SK-N-SH (cell line): ENCODE data around the gene WRNIP1. TPM values are rescaled to one million over a fixed set of nuclear protein-coding genes. Genes with fewer than 3 reads are reported as not detected.

ENCODE experiments used
- CTCF ChIA-PET: fragments of 300-600, 350-600 bp; formaldehyde crosslinking; extraction: SDS; loops from one replicate; lab custom pipeline; 2021; lab: Yijun Ruan, JAX
- POLR2A ChIA-PET: fragments of 350-600 bp; sonication (Branson Sonifier 250); formaldehyde crosslinking; extraction: SDS; loops from one replicate; lab custom pipeline; 2020; ENCODE audit warnings: antibody characterized with exemption, inconsistent platforms; lab: Yijun Ruan, JAX
- DNase-seq: peaks from one replicate; pipeline ENCODE4 v3.0.0; 2012
- H2AFZ ChIP-seq: fragments of 200-600 bp; sonication (generic); 2 replicates; pipeline ENCODE4 v1.8.1; 2016; ENCODE audit warnings: antibody characterized with exemption, mild to moderate bottlenecking, low read depth
- H3F3A ChIP-seq: fragments of 200-600 bp; sonication (generic); replicated peaks from 2 replicates; pipeline ENCODE3; 2016; ENCODE audit warnings: antibody characterized with exemption, mild to moderate bottlenecking; ENCODE audit not compliant: insufficient read depth
- H3K27ac ChIP-seq, 2 experiments: fragments of 200-500 bp in 1 of 2; fragments of 200-600 bp in 1 of 2; sonication (Bioruptor generic) in 1 of 2; sonication (generic), shearing (Covaris generic) in 1 of 2; 2 replicates each; pipeline versions ENCODE4 v1.5.1 to v1.6.1; 2014 to 2016; ENCODE audit warnings: low read depth in 2 of 2, inconsistent platforms in 1 of 2, low read length in 1 of 2, mild to moderate bottlenecking in 1 of 2, mixed read lengths in 1 of 2
- H3K27me3 ChIP-seq: fragments of 200-600 bp; sonication (generic), shearing (Covaris generic); 2 replicates; pipeline ENCODE4 v1.6.1; 2016; ENCODE audit warnings: mixed run types; ENCODE audit not compliant: insufficient read depth
- H3K36me3 ChIP-seq, 2 experiments: fragments of 200-500 bp in 1 of 2; fragments of 200-600 bp in 1 of 2; sonication (Bioruptor generic) in 1 of 2; sonication (generic) in 1 of 2; replicated peaks in 1 of 2; 2 replicates each; pipeline versions ENCODE3 to v1.5.1; 2014 to 2016; ENCODE audit warnings: low read length in 1 of 2, mild to moderate bottlenecking in 1 of 2; ENCODE audit not compliant: insufficient read depth in 2 of 2, control insufficient read depth in 1 of 2
- H3K4me1 ChIP-seq, 2 experiments: fragments of 200-500 bp in 1 of 2; fragments of 200-600 bp in 1 of 2; sonication (Bioruptor generic) in 1 of 2; sonication (generic), shearing (Covaris generic) in 1 of 2; 2 replicates each; pipeline versions ENCODE4 v1.5.1 to v1.6.1; 2014 to 2016; ENCODE audit warnings: low read depth in 1 of 2, low read length in 1 of 2, mixed run types in 1 of 2; ENCODE audit not compliant: insufficient read depth in 2 of 2, control insufficient read depth in 1 of 2
- H3K4me2 ChIP-seq: fragments of 200-600 bp; sonication (generic), shearing (Covaris generic); 2 replicates; pipeline ENCODE4 v1.6.1; 2017; ENCODE audit warnings: mixed run types
- H3K4me3 ChIP-seq, 2 experiments: fragments of 200-500 bp in 1 of 2; fragments of 200-600 bp in 1 of 2; sonication (Bioruptor generic) in 1 of 2; sonication (generic), shearing (Covaris generic) in 1 of 2; 2 replicates each; pipeline versions ENCODE4 v1.5.1 to v1.8.1; 2014 to 2016; ENCODE audit warnings: low read depth in 2 of 2, inconsistent platforms in 1 of 2, low read length in 1 of 2, mild to moderate bottlenecking in 1 of 2, mixed read lengths in 1 of 2, moderate library complexity in 1 of 2
- H3K79me2 ChIP-seq: fragments of 200-600 bp; sonication (generic); 2 replicates; pipeline ENCODE4 v1.8.1; 2017; ENCODE audit warnings: mild to moderate bottlenecking; ENCODE audit not compliant: insufficient read depth
- H3K9ac ChIP-seq: fragments of 200-600 bp; sonication (generic); 2 replicates; pipeline ENCODE4 v1.6.1; 2017; ENCODE audit warnings: mixed run types
- H3K9me2 ChIP-seq: fragments of 200-600 bp; sonication (generic); 2 replicates; pipeline ENCODE4 v1.6.1; 2017; ENCODE audit warnings: mixed run types
- H3K9me3 ChIP-seq: fragments of 200-600 bp; sonication (generic); 2 replicates; pipeline ENCODE4 v1.6.1; 2017; ENCODE audit warnings: mixed run types, mild to moderate bottlenecking, moderate library complexity
- H4K20me1 ChIP-seq: fragments of 200-600 bp; sonication (generic); 2 replicates; pipeline ENCODE4 v1.6.1; 2017; ENCODE audit warnings: mild to moderate bottlenecking, mixed run types; ENCODE audit not compliant: insufficient read depth
- CHD2 ChIP-seq: fragments of 150-350 bp; IDR thresholded peaks from 2 replicates; pipeline ENCODE4 v1.6.1; 2018; ENCODE audit warnings: low read length; ENCODE audit not compliant: partially characterized antibody
- EP300 ChIP-seq, 2 experiments: IDR thresholded peaks; 2 replicates each; pipeline versions ENCODE4 v1.4.0 to v1.6.1; 2012; ENCODE audit warnings: borderline replicate concordance in 1 of 2, low read depth in 1 of 2, low read length in 1 of 2
- EZH2phosphoT487 ChIP-seq: fragments of 200-600 bp; sonication (generic); IDR thresholded peaks from 2 replicates; pipeline ENCODE4 v1.6.1; 2017; ENCODE audit warnings: low read depth, mixed run types, mild to moderate bottlenecking, antibody characterized with exemption, moderate library complexity, borderline replicate concordance
- FOSL2 ChIP-seq: IDR thresholded peaks from 2 replicates; pipeline ENCODE4 v1.4.0; 2012; ENCODE audit warnings: low read depth, mild to moderate bottlenecking, moderate library complexity, borderline replicate concordance
- JUND ChIP-seq: IDR thresholded peaks from 2 replicates; pipeline ENCODE4 v1.4.0; 2012
- MEF2A ChIP-seq: IDR thresholded peaks from 2 replicates; pipeline ENCODE4 v1.4.0; 2012; ENCODE audit warnings: low read depth, borderline replicate concordance
- RAD21 ChIP-seq: IDR thresholded peaks from 2 replicates; pipeline ENCODE4 v1.6.1; 2012; ENCODE audit warnings: mild to moderate bottlenecking, low read length
- RCOR1 ChIP-seq: fragments of 150-350 bp; IDR thresholded peaks from 2 replicates; pipeline ENCODE4 v1.6.1; 2017; ENCODE audit warnings: antibody characterized with exemption, low read length
- SMC3 ChIP-seq: IDR thresholded peaks from 2 replicates; pipeline ENCODE4 v1.6.1; 2012; ENCODE audit warnings: low read depth, low read length, improper control_type of control experiment
- TAF1 ChIP-seq: IDR thresholded peaks from 2 replicates; pipeline ENCODE4 v1.6.1; 2012; ENCODE audit warnings: low read depth, mild to moderate bottlenecking, low read length, moderate library complexity, borderline replicate concordance
- YY1 ChIP-seq: IDR thresholded peaks from 2 replicates; pipeline ENCODE4 v1.4.0; 2012; ENCODE audit warnings: low read depth, mild to moderate bottlenecking
- WGBS: methylation state at CpG from one replicate; pipeline ENCODE4 v1.1.6; 2017; ENCODE audit warnings: low lambda C conversion rate; 5-methylcytosine and 5-hydroxymethylcytosine counted together
- polyA plus RNA-seq, 3 experiments: library from polyadenylated mRNA; depleted of rRNA; stranded (reverse); fragments of >200 nt; gene quantifications; 2 replicates each; pipeline ENCODE4 v1.2.3, GENCODE V29; 2012
- TF ChIP-seq, protein P1 (sequence below): IDR thresholded peaks from 2 replicates; pipeline ENCODE4 v1.4.0; 2012; ENCODE audit warnings: low read depth
- TF ChIP-seq, protein P2 (sequence below): IDR thresholded peaks from 2 replicates; pipeline ENCODE4 v1.4.0; 2012; ENCODE audit warnings: low read depth, borderline replicate concordance
- TF ChIP-seq, protein P3 (sequence below): IDR thresholded peaks from 2 replicates; pipeline ENCODE4 v1.6.1; 2012; ENCODE audit warnings: mild to moderate bottlenecking, low read depth, low read length, moderate library complexity
- TF ChIP-seq, protein P4 (sequence below): IDR thresholded peaks from 2 replicates; pipeline ENCODE4 v1.4.0; 2012; ENCODE audit warnings: low read depth, borderline replicate concordance
- TF ChIP-seq, protein P5 (sequence below): IDR thresholded peaks from 2 replicates; pipeline ENCODE4; 2012
- TF ChIP-seq, protein P6 (sequence below): fragments of 200-600 bp; sonication (generic); IDR thresholded peaks from 2 replicates; pipeline ENCODE4 v1.6.1; 2017; ENCODE audit warnings: antibody characterized with exemption, mild to moderate bottlenecking, moderate library complexity

The WRNIP1 gene
- polyA plus RNA-seq, 1 of the 3 experiments (the other 2 are of a cell fraction): 47.5 TPM

DNA sequence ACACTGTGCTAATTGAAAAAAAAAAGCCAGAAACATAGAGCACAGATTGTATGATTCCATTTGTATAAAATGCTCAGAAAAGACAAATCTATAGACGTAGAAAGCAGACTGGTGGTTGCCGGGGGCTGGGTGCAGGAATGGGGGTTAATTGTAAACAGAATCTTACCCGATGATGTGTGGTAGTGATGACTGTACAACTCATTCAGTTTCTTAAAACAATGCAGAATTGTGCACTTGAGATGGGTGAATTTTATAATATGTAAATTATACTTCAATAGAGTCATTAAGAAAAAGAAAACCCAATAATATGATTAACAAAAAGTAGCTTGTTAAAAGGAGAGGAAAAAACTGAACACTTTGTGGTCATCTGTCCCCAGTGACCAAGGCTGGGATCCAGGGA, 10.8 kb upstream of the WRNIP1 start:
- WGBS: 49% methylated on average over 2 of the region's 3 CpGs
- Histone ChIP-seq H3K27me3 (no peaks in the 10 kb centered on the region), H3K79me2 (no peaks in the 10 kb centered on the region), H3F3A (no peaks in the 10 kb centered on the region), H3K4me1 (peaks cover 0 to 5% of the 10 kb centered on the region in 2 experiments; a peak in 2 of 4 replicates), H2AFZ (no peak overlapping the region), H3K9me2 (no peaks in the 10 kb centered on the region), H3K4me2 (no peak overlapping the region), H3K9me3 (no peaks in the 10 kb centered on the region), H3K9ac (no peak overlapping the region), H4K20me1 (no peaks in the 10 kb centered on the region), H3K36me3 (no peaks in the 10 kb centered on the region), H3K27ac (no peak overlapping the region), H3K4me3 (no peak overlapping the region)
- TF ChIP-seq RCOR1: no peak
- TF ChIP-seq EZH2phosphoT487: no peak
- TF ChIP-seq SMC3: no peak
- TF ChIP-seq, protein P1, sequence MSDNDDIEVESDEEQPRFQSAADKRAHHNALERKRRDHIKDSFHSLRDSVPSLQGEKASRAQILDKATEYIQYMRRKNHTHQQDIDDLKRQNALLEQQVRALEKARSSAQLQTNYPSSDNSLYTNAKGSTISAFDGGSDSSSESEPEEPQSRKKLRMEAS: no peak
- TF ChIP-seq, protein P2, sequence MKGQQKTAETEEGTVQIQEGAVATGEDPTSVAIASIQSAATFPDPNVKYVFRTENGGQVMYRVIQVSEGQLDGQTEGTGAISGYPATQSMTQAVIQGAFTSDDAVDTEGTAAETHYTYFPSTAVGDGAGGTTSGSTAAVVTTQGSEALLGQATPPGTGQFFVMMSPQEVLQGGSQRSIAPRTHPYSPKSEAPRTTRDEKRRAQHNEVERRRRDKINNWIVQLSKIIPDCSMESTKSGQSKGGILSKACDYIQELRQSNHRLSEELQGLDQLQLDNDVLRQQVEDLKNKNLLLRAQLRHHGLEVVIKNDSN: no peak
- ChIA-PET CTCF (interaction anchor here (7.6 to 11.8 kb wide), 2 partner anchors 11 to 17 kb away, joined by 100 to 176 read pairs; partner anchors contain the start of gene WRNIP1), POLR2A (no interaction called here)
- DNase-seq: no peak

DNA sequence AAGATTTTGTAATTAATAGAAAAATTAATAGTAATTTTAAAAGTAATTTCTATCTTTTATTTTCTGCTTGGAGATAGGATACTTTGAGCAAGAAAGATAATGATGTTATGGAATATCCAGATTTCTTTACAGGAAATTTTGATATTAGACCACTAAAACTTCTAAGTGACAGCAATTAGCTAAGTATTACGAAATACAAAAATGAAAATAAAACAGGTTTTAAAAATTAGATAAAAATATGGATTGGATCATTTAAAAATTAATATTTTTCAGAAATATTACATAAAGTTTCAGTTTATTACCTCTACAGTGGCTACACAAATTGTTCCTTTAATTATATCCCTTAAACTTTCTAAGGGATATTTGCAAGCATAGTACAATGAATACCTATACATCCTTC, 10.3 kb upstream of the WRNIP1 start:
- H2AFZ ChIP-seq: no peak overlapping the region
- TF ChIP-seq CHD2 (no peak), JUND (no peak), TAF1 (no peak), FOSL2 (no peak), MEF2A (no peak), YY1 (no peak), RAD21 (no peak), EP300 (IDR thresholded peaks at IDR 0.05; ENCODE audit: borderline replicate concordance in 1 of 2, low read depth in 1 of 2, low read length in 1 of 2) (no peak)
- TF ChIP-seq, protein P3, sequence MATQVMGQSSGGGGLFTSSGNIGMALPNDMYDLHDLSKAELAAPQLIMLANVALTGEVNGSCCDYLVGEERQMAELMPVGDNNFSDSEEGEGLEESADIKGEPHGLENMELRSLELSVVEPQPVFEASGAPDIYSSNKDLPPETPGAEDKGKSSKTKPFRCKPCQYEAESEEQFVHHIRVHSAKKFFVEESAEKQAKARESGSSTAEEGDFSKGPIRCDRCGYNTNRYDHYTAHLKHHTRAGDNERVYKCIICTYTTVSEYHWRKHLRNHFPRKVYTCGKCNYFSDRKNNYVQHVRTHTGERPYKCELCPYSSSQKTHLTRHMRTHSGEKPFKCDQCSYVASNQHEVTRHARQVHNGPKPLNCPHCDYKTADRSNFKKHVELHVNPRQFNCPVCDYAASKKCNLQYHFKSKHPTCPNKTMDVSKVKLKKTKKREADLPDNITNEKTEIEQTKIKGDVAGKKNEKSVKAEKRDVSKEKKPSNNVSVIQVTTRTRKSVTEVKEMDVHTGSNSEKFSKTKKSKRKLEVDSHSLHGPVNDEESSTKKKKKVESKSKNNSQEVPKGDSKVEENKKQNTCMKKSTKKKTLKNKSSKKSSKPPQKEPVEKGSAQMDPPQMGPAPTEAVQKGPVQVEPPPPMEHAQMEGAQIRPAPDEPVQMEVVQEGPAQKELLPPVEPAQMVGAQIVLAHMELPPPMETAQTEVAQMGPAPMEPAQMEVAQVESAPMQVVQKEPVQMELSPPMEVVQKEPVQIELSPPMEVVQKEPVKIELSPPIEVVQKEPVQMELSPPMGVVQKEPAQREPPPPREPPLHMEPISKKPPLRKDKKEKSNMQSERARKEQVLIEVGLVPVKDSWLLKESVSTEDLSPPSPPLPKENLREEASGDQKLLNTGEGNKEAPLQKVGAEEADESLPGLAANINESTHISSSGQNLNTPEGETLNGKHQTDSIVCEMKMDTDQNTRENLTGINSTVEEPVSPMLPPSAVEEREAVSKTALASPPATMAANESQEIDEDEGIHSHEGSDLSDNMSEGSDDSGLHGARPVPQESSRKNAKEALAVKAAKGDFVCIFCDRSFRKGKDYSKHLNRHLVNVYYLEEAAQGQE: no peak
- TF ChIP-seq, protein P4, sequence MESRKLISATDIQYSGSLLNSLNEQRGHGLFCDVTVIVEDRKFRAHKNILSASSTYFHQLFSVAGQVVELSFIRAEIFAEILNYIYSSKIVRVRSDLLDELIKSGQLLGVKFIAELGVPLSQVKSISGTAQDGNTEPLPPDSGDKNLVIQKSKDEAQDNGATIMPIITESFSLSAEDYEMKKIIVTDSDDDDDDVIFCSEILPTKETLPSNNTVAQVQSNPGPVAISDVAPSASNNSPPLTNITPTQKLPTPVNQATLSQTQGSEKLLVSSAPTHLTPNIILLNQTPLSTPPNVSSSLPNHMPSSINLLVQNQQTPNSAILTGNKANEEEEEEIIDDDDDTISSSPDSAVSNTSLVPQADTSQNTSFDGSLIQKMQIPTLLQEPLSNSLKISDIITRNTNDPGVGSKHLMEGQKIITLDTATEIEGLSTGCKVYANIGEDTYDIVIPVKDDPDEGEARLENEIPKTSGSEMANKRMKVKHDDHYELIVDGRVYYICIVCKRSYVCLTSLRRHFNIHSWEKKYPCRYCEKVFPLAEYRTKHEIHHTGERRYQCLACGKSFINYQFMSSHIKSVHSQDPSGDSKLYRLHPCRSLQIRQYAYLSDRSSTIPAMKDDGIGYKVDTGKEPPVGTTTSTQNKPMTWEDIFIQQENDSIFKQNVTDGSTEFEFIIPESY: no peak
- TF ChIP-seq, protein P5, sequence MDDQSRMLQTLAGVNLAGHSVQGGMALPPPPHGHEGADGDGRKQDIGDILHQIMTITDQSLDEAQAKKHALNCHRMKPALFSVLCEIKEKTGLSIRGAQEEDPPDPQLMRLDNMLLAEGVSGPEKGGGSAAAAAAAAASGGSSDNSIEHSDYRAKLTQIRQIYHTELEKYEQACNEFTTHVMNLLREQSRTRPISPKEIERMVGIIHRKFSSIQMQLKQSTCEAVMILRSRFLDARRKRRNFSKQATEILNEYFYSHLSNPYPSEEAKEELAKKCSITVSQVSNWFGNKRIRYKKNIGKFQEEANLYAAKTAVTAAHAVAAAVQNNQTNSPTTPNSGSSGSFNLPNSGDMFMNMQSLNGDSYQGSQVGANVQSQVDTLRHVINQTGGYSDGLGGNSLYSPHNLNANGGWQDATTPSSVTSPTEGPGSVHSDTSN: no peak
- TF ChIP-seq, protein P6, sequence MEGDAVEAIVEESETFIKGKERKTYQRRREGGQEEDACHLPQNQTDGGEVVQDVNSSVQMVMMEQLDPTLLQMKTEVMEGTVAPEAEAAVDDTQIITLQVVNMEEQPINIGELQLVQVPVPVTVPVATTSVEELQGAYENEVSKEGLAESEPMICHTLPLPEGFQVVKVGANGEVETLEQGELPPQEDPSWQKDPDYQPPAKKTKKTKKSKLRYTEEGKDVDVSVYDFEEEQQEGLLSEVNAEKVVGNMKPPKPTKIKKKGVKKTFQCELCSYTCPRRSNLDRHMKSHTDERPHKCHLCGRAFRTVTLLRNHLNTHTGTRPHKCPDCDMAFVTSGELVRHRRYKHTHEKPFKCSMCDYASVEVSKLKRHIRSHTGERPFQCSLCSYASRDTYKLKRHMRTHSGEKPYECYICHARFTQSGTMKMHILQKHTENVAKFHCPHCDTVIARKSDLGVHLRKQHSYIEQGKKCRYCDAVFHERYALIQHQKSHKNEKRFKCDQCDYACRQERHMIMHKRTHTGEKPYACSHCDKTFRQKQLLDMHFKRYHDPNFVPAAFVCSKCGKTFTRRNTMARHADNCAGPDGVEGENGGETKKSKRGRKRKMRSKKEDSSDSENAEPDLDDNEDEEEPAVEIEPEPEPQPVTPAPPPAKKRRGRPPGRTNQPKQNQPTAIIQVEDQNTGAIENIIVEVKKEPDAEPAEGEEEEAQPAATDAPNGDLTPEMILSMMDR: no peak
- H3K36me3 ChIP-seq: no peaks in the 10 kb centered on the region
- no peak overlapping the region for H3K4me2 ChIP-seq
- H3F3A ChIP-seq: no peaks in the 10 kb centered on the region
- no peak overlapping the region for H3K27ac ChIP-seq
- no peak overlapping the region for H3K9ac ChIP-seq
- no peaks in the 10 kb centered on the region for H4K20me1 ChIP-seq
- POLR2A ChIA-PET: no interaction called here
- CTCF ChIA-PET: interaction anchor here (7.6 to 11.8 kb wide), 2 partner anchors 11 to 18 kb away, joined by 100 to 176 read pairs; partner anchors contain the start of gene WRNIP1
- no peaks in the 10 kb centered on the region for H3K9me2 ChIP-seq
- no peaks in the 10 kb centered on the region for H3K9me3 ChIP-seq
- peaks cover 0 to 2% of the 10 kb centered on the region in 2 experiments; a peak in 1 of 4 replicates for H3K4me1 ChIP-seq
- WGBS: 46% methylated on average over 1 of the region's 1 CpG
- H3K4me3 ChIP-seq: no peak overlapping the region
- no peaks in the 10 kb centered on the region for H3K27me3 ChIP-seq
- no peak for DNase-seq
- no peaks in the 10 kb centered on the region for H3K79me2 ChIP-seq
